Skeletal muscle satellite cell (primary cell): ENCODE measurements around the gene MYBBP1A.

ENCODE experiments used
- H3K27me3 ChIP-seq: 2 replicates; pipeline ENCODE4 v1.7.0; 2013; ENCODE audit warnings: low read length; ENCODE audit not compliant: control insufficient read depth, insufficient read depth
- H3K36me3 ChIP-seq: 2 replicates; pipeline ENCODE4 v1.7.0; 2013; ENCODE audit warnings: mild to moderate bottlenecking, control low read depth, low read length; ENCODE audit not compliant: insufficient read depth
- H3K4me1 ChIP-seq: 2 replicates; pipeline ENCODE4 v1.7.0; 2013; ENCODE audit warnings: low read length; ENCODE audit not compliant: control insufficient read depth, insufficient read depth
- H3K4me2 ChIP-seq: 2 replicates; pipeline ENCODE4 v1.7.0; 2013; ENCODE audit warnings: mild to moderate bottlenecking, low read length
- H3K4me3 ChIP-seq: 2 replicates; pipeline ENCODE4 v1.7.0; 2013; ENCODE audit warnings: low read length
- H3K9ac ChIP-seq: 2 replicates; pipeline ENCODE4 v1.7.0; 2013; ENCODE audit warnings: mild to moderate bottlenecking, low read depth, low read length, moderate library complexity
- H3K9me3 ChIP-seq: replicated peaks from 2 replicates; pipeline ENCODE4 v1.7.0; 2013; ENCODE audit warnings: mild to moderate bottlenecking, control low read depth, low read length

MYBBP1A gene

DNA sequence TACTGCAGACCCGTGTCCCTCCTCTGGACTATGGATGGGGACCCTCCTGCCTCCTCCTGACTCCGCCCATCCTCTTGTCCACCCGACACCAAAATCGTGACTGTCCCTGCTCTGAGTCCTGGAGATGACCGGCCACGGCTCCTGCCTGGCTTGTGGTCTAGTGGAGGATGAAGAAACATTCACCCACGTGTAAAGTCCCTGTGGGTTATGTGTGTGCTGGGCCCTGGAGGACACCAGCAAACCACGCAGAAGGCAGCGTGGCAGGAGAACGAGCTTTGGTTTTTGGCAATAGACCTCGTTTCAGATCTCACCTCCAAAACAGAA is 44.6 kb downstream of the MYBBP1A start:
- Histone ChIP-seq H3K4me1 (no peaks in the 10 kb centered on the region), H3K9ac (no peak overlapping the region)

GRCh38 chr17:4509923-4510617 is 45.1 kb downstream of the MYBBP1A start:
- Histone ChIP-seq H3K36me3 (no peaks in the 10 kb centered on the region), H3K9ac (no peak overlapping the region), H3K4me2 (no peak overlapping the region), H3K27me3 (peaks cover 58% of the 10 kb centered on the region), H3K4me1 (no peaks in the 10 kb centered on the region), H3K4me3 (no peak overlapping the region), H3K9me3 (no peaks in the 10 kb centered on the region)

More for the DNA sequence above, 44.6 kb downstream of the MYBBP1A start:
- H3K9me3 ChIP-seq = no peaks in the 10 kb centered on the region
- H3K4me3 ChIP-seq = no peak overlapping the region
- no peaks in the 10 kb centered on the region for H3K36me3 ChIP-seq
- H3K27me3 ChIP-seq = peaks cover 53% of the 10 kb centered on the region
- no peak overlapping the region for H3K4me2 ChIP-seq

DNA sequence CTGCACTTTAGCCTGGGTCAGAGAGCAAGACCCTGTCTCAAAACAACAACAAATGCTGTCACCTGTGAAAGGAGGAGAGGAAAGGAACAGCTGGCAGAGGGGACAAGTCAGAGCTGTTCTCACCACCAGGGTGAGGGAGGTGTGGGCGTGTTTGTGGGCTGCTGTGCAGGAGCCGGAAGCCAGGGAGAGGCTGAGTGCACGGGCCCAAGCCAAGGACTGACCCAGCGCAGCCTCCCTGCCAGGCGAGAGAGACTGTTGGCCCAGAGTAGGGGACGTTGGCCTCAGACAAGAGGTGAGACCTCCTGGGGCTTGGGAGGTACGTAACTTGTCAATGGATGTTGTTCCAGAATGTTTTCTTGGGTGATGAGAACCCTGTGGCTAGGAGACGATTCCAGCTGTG is 45.8 kb downstream of the MYBBP1A start:
- H3K36me3 ChIP-seq = no peaks in the 10 kb centered on the region
- H3K9me3 ChIP-seq = no peaks in the 10 kb centered on the region
- no peak overlapping the region for H3K4me2 ChIP-seq
- no peaks in the 10 kb centered on the region for H3K4me1 ChIP-seq
- H3K9ac ChIP-seq = no peak overlapping the region
- peaks cover 64% of the 10 kb centered on the region for H3K27me3 ChIP-seq
- no peak overlapping the region for H3K4me3 ChIP-seq

- Histone ChIP-seq H3K36me3 (no peaks in the 10 kb centered on the region), H3K4me2 (no peak overlapping the region), H3K4me3 (no peak overlapping the region), H3K9ac (no peak overlapping the region), H3K27me3 (peaks cover 70% of the 10 kb centered on the region), H3K9me3 (no peaks in the 10 kb centered on the region), H3K4me1 (no peaks in the 10 kb centered on the region)
Measured at GRCh38 chr17:4508207-4508606, 47.0 kb downstream of the MYBBP1A start.

- Histone ChIP-seq H3K4me3 (no peak overlapping the region), H3K9me3 (no peaks in the 10 kb centered on the region), H3K27me3 (peaks cover 77% of the 10 kb centered on the region)
Measured at GRCh38 chr17:4507361-4508111, 47.6 kb downstream of the MYBBP1A start.

DNA sequence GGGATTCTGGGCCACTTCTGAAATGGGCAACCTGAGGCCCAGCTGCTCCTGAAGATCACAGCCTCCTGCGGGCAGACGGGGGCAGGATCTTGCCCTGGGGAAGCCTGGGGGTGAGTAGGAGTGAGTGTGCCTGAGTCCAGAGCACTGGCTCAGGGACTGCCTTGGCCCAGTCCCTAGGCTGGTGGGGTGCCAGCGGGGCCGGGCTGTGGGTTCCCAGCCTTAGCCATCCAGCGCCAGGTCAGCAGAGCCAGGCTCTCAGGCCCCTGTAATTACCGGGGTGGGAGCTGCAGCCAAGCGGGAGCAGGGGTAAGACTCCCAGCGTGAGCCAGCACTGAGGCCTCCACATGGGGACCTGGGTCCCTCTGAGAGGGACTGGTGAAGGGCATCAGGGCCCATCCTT is 48.3 kb downstream of the MYBBP1A start:
- no peak overlapping the region for H3K9ac ChIP-seq
- H3K27me3 ChIP-seq = peaks cover 80% of the 10 kb centered on the region
- no peak overlapping the region for H3K4me3 ChIP-seq
- no peaks in the 10 kb centered on the region for H3K36me3 ChIP-seq
- no peaks in the 10 kb centered on the region for H3K4me1 ChIP-seq
- no peak overlapping the region for H3K4me2 ChIP-seq
- no peaks in the 10 kb centered on the region for H3K9me3 ChIP-seq

More at GRCh38 chr17:4507361-4508111, 47.6 kb downstream of the MYBBP1A start:
- H3K9ac ChIP-seq = no peak overlapping the region
- no peak overlapping the region for H3K4me2 ChIP-seq
- no peaks in the 10 kb centered on the region for H3K4me1 ChIP-seq
- H3K36me3 ChIP-seq = no peaks in the 10 kb centered on the region

- H3K36me3 ChIP-seq = no peaks in the 10 kb centered on the region
- no peak overlapping the region for H3K4me3 ChIP-seq
- peaks cover 79% of the 10 kb centered on the region for H3K27me3 ChIP-seq
- H3K9me3 ChIP-seq = no peaks in the 10 kb centered on the region
- no peak overlapping the region for H3K9ac ChIP-seq
- no peaks in the 10 kb centered on the region for H3K4me1 ChIP-seq
- H3K4me2 ChIP-seq = no peak overlapping the region
Measured at GRCh38 chr17:4506175-4506813, 48.9 kb downstream of the MYBBP1A start.

DNA sequence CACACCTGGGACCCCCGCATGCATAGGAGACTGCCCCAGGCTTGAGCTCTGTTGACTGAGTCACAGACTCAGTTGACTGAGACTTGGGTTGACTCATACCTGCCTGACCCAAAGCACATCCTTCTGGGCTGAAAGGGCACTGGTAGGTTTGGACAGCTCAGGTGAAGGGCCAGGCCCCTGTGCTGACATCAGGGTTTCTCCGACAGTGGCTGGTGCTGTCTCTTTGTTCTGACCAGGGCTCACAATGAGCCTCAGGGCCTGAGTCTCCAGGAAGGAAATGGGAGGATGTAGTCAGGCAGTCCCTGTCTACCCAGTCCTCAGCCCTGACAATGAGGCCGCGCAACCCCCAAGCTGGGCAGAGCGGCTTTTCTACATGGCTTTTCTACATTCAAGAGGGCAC is 50.0 kb downstream of the MYBBP1A start:
- H3K9ac ChIP-seq = no peak overlapping the region
- H3K4me3 ChIP-seq = no peak overlapping the region
- no peaks in the 10 kb centered on the region for H3K9me3 ChIP-seq
- no peaks in the 10 kb centered on the region for H3K36me3 ChIP-seq
- H3K4me1 ChIP-seq = no peaks in the 10 kb centered on the region
- no peak overlapping the region for H3K4me2 ChIP-seq
- H3K27me3 ChIP-seq = peaks cover 81% of the 10 kb centered on the region

- H3K4me1 ChIP-seq = no peaks in the 10 kb centered on the region
- H3K27me3 ChIP-seq = peaks cover 82% of the 10 kb centered on the region
- H3K9me3 ChIP-seq = no peaks in the 10 kb centered on the region
- H3K4me2 ChIP-seq = no peak overlapping the region
- no peak overlapping the region for H3K4me3 ChIP-seq
- H3K36me3 ChIP-seq = no peaks in the 10 kb centered on the region
- no peak overlapping the region for H3K9ac ChIP-seq
Measured at GRCh38 chr17:4504188-4504587, 51.0 kb downstream of the MYBBP1A start.

GRCh38 chr17:4503283-4504025 is 51.7 kb downstream of the MYBBP1A start:
- H3K36me3 ChIP-seq = no peaks in the 10 kb centered on the region
- H3K9ac ChIP-seq = no peak overlapping the region
- H3K4me3 ChIP-seq = no peak overlapping the region
- H3K4me1 ChIP-seq = no peaks in the 10 kb centered on the region
- H3K4me2 ChIP-seq = no peak overlapping the region
- peaks cover 83% of the 10 kb centered on the region for H3K27me3 ChIP-seq
- H3K9me3 ChIP-seq = no peaks in the 10 kb centered on the region

GRCh38 chr17:4502466-4503154 is 52.6 kb downstream of the MYBBP1A start:
- Histone ChIP-seq H3K27me3 (peaks cover 85% of the 10 kb centered on the region), H3K4me2 (no peak overlapping the region), H3K4me3 (no peak overlapping the region), H3K4me1 (peaks cover 8% of the 10 kb centered on the region), H3K9me3 (no peaks in the 10 kb centered on the region), H3K36me3 (no peaks in the 10 kb centered on the region), H3K9ac (no peak overlapping the region)
